ENCODE data around the gene VKORC1.

GRCh38 chr16:31073970-31074813 lies 20.4 kb downstream of the VKORC1 start, which contains the start of the genes ZNF646 and ZNF668:
- TF ChIP-seq, protein P1, sequence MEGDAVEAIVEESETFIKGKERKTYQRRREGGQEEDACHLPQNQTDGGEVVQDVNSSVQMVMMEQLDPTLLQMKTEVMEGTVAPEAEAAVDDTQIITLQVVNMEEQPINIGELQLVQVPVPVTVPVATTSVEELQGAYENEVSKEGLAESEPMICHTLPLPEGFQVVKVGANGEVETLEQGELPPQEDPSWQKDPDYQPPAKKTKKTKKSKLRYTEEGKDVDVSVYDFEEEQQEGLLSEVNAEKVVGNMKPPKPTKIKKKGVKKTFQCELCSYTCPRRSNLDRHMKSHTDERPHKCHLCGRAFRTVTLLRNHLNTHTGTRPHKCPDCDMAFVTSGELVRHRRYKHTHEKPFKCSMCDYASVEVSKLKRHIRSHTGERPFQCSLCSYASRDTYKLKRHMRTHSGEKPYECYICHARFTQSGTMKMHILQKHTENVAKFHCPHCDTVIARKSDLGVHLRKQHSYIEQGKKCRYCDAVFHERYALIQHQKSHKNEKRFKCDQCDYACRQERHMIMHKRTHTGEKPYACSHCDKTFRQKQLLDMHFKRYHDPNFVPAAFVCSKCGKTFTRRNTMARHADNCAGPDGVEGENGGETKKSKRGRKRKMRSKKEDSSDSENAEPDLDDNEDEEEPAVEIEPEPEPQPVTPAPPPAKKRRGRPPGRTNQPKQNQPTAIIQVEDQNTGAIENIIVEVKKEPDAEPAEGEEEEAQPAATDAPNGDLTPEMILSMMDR (IDR thresholded peaks at IDR 0.05): no peak
- TF ChIP-seq ZFX (IDR thresholded peaks at IDR 0.05; ENCODE audit: borderline replicate concordance): no peak

Data from 22Rv1 (cell line).